Mucosa of descending colon (tissue), 3 donors: ENCODE data around the gene MCC. TPM values are rescaled to one million over a fixed set of nuclear protein-coding genes. Genes with fewer than 3 reads are reported as not detected.

ENCODE experiments used
- ATAC-seq: fragments of 200-7000 bp; cut with Tn5 transposase; one replicate; pipeline ENCODE4 v1.9.1; 2020; ENCODE audit warnings: mild to moderate bottlenecking, moderate library complexity
- DNase-seq, 3 donors: peaks; one replicate each; pipeline ENCODE4 v3.0.0-alpha.2; 2020
- H3K36me3 ChIP-seq: fragments of 200-600 bp; one replicate; pipeline ENCODE4 v1.8.0; 2021; ENCODE audit warnings: low read depth, mild to moderate bottlenecking
- H3K4me1 ChIP-seq: fragments of 200-600 bp; one replicate; pipeline ENCODE4 v1.8.0; 2021; ENCODE audit warnings: low read depth, mild to moderate bottlenecking
- H3K4me3 ChIP-seq: fragments of 200-600 bp; one replicate; pipeline ENCODE4 v1.8.0; 2021; ENCODE audit warnings: mild to moderate bottlenecking
- H3K9me3 ChIP-seq: fragments of 200-600 bp; one replicate; pipeline ENCODE4 v1.8.0; 2021; ENCODE audit warnings: mild to moderate bottlenecking
- CTCF ChIP-seq: fragments of 200-600 bp; IDR thresholded peaks from one replicate; pipeline ENCODE4 v1.8.0; 2022; ENCODE audit warnings: antibody characterized with exemption, mild to moderate bottlenecking
- intact Hi-C, 2 donors: fragments of 100-400 bp; cut with DNase I in 1 of 2; cut with micrococcal nuclease in 1 of 2; formaldehyde crosslinking; loops; one replicate each; pipeline versions ENCODE4 v1.11.0 to v1.11.1; 2022; cut with DNase I, micrococcal nuclease
- total RNA-seq, 3 donors: library from RNA; stranded (reverse); fragmentation: NEBNext Ultra II Directional in 2 of 3; extraction: Animal tissue kit (Norgen Biotek cat#: 25700) in 2 of 3; gene quantifications; one replicate each; pipeline versions ENCODE4 v1.2.1 to v1.2.4, GENCODE V29; 2021 to 2023
- donor health status: DM: no; HTN: no; CAD: no; lungs with moderate emphysema.
- donor health status: DM: no; HTN: no; CAD: no.
- donor health status: DM: no; HTN: yes; CAD: no.

MCC gene
- total RNA-seq, 3 donors from 2014 or later, result 1.5 to 7.4 (median 4.4) TPM

GRCh38 chr5:113038136-113038535 lies 450.1 kb downstream of the MCC start:
- DNase-seq, result no peak
- Histone ChIP-seq H3K36me3 (no peaks in the 10 kb centered on the region), H3K4me1 (no peaks in the 10 kb centered on the region), H3K9me3 (no peaks in the 10 kb centered on the region), H3K4me3 (no peak overlapping the region)
- ATAC-seq, result no peak
- TF ChIP-seq CTCF, result no peak
- intact Hi-C loops, result no loop called here

GRCh38 chr5:113036826-113037225 lies 451.4 kb downstream of the MCC start:
- H3K4me1 ChIP-seq, result no peaks in the 10 kb centered on the region
- ATAC-seq (no peak), DNase-seq (no peak)
- H3K36me3 ChIP-seq, result no peaks in the 10 kb centered on the region
- H3K4me3 ChIP-seq, result no peak overlapping the region
- H3K9me3 ChIP-seq, result no peaks in the 10 kb centered on the region
- no peak for TF ChIP-seq CTCF
- intact Hi-C loops, result no loop called here

- intact Hi-C loops, result no loop called here
- Histone ChIP-seq H3K9me3 (no peaks in the 10 kb centered on the region), H3K4me1 (no peaks in the 10 kb centered on the region), H3K4me3 (no peak overlapping the region), H3K36me3 (no peaks in the 10 kb centered on the region)
- DNase-seq (no peak), ATAC-seq (no peak)
- TF ChIP-seq CTCF, result no peak
Measured at GRCh38 chr5:113036321-113036720, 451.9 kb downstream of the MCC start.

- H3K36me3 ChIP-seq, result no peaks in the 10 kb centered on the region
- TF ChIP-seq CTCF, result no peak
- no peaks in the 10 kb centered on the region for H3K9me3 ChIP-seq
- DNase-seq (no peak), ATAC-seq (no peak)
- no peaks in the 10 kb centered on the region for H3K4me1 ChIP-seq
- intact Hi-C loops, result no loop called here
- no peak overlapping the region for H3K4me3 ChIP-seq
Measured at GRCh38 chr5:113035096-113035495, 453.2 kb downstream of the MCC start.

- no peak for TF ChIP-seq CTCF
- H3K4me3 ChIP-seq, result no peak overlapping the region
- no peaks in the 10 kb centered on the region for H3K4me1 ChIP-seq
- no peak for DNase-seq
- H3K36me3 ChIP-seq, result no peaks in the 10 kb centered on the region
- ATAC-seq, result peak; percentile 21
- H3K9me3 ChIP-seq, result no peaks in the 10 kb centered on the region
- intact Hi-C loops, result no loop called here
Measured at GRCh38 chr5:113034182-113034773, 454.0 kb downstream of the MCC start.

GRCh38 chr5:113031557-113031956 lies 456.7 kb downstream of the MCC start:
- no peak overlapping the region for H3K4me3 ChIP-seq
- ATAC-seq (no peak), DNase-seq (no peak)
- H3K36me3 ChIP-seq, result no peaks in the 10 kb centered on the region
- no peak for TF ChIP-seq CTCF
- H3K9me3 ChIP-seq, result no peaks in the 10 kb centered on the region
- no peaks in the 10 kb centered on the region for H3K4me1 ChIP-seq
- intact Hi-C loops, result no loop called here
